ENCODE results near the gene LMBRD2.
A peak's percentile ranks its signal among the peaks of the same experiment; 100 is the strongest.

The LMBRD2 gene

DNA sequence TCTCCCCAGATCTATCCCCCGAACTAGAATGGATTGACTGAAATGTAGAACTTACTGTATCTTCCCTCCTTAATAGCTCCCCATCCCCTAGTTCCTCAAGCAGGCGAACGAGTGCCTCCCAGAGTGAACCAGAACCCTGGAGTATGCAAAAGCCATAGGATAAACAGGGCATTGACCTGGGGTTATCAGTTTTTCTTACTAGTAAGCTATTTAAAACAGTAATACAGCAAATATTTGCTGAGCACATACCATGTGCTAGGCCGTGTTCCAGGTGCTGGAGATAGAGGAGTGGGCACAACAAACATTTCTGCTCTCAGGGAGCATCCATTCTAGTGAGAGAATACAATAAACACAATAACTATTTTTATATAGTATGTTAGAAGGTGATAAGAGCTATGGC, 2.0 kb upstream of the LMBRD2 start:
- Histone ChIP-seq H3K36me3 (replicated peaks; ENCODE audit: insufficient read depth, low read length) (no peaks in the 10 kb centered on the region; the same call in 1 of the 2 replicates), H4K20me1 (ENCODE audit: insufficient read depth, low read length) (no peaks in the 10 kb centered on the region), H3K79me2 (ENCODE audit: low read length) (peaks cover 95% of the 10 kb centered on the region), H3K27me3 (replicated peaks; ENCODE audit: insufficient read depth, low read length) (no peaks in the 10 kb centered on the region), H3K4me1 (ENCODE audit: low read length) (peaks cover 11% of the 10 kb centered on the region), H3K9me3 (replicated peaks; ENCODE audit: insufficient read depth, low read length) (no peaks in the 10 kb centered on the region), H3K9me2 (replicated peaks; ENCODE audit: insufficient read depth, low read length) (no peaks in the 10 kb centered on the region), H3K4me3 (ENCODE audit: low read length) (no peak overlapping the region), H3F3A (ENCODE audit: insufficient read depth, low read length) (peaks cover 5% of the 10 kb centered on the region; the same call in 1 of the 2 replicates), H3K9ac (ENCODE audit: low read length) (no peak overlapping the region), H2AFZ (ENCODE audit: low read length) (no peak overlapping the region), H3K4me2 (ENCODE audit: low read depth, low read length) (peak overlapping the region; percentile 88; the same call in 1 of the 2 replicates), H3K27ac (ENCODE audit: low read length) (no peak overlapping the region)
- DNase-seq, result no peak
- TF ChIP-seq, protein P1, sequence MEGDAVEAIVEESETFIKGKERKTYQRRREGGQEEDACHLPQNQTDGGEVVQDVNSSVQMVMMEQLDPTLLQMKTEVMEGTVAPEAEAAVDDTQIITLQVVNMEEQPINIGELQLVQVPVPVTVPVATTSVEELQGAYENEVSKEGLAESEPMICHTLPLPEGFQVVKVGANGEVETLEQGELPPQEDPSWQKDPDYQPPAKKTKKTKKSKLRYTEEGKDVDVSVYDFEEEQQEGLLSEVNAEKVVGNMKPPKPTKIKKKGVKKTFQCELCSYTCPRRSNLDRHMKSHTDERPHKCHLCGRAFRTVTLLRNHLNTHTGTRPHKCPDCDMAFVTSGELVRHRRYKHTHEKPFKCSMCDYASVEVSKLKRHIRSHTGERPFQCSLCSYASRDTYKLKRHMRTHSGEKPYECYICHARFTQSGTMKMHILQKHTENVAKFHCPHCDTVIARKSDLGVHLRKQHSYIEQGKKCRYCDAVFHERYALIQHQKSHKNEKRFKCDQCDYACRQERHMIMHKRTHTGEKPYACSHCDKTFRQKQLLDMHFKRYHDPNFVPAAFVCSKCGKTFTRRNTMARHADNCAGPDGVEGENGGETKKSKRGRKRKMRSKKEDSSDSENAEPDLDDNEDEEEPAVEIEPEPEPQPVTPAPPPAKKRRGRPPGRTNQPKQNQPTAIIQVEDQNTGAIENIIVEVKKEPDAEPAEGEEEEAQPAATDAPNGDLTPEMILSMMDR (IDR thresholded peaks at IDR 0.05; ENCODE audit: low read length), result no peak
- TF ChIP-seq EZH2phosphoT487 (IDR thresholded peaks at IDR 0.05; ENCODE audit: low read length), result no peak
- no peak for TF ChIP-seq EZH2 (optimal IDR thresholded peaks at IDR 0.05; ENCODE audit: low read depth, low read length)

DNA sequence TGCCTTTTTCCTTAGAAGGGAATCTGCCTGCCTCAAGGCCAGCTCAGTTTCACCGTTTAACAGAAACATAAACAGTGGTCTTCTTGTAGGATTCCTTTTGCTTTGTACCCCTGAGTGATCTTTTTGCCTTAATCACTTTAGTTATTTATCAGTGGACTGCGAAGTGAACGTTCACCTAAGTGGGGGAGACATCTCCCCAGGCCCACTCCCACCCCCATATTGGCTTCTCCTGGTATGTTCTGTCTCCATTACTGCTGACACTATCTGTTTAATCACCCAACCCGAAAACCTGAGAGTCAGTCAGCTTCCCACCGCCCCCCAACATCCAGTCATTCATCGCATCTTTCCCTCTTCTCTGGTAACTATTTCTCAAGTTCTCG, 1.6 kb upstream of the LMBRD2 start:
- Histone ChIP-seq H3K27me3 (replicated peaks; ENCODE audit: insufficient read depth, low read length) (no peaks in the 10 kb centered on the region), H3K4me2 (ENCODE audit: low read depth, low read length) (peak overlapping the region; percentile 88; the same call in 1 of the 2 replicates), H2AFZ (ENCODE audit: low read length) (no peak overlapping the region), H3K27ac (ENCODE audit: low read length) (no peak overlapping the region), H3K36me3 (replicated peaks; ENCODE audit: insufficient read depth, low read length) (no peaks in the 10 kb centered on the region), H3K9ac (ENCODE audit: low read length) (no peak overlapping the region), H3K9me3 (replicated peaks; ENCODE audit: insufficient read depth, low read length) (no peaks in the 10 kb centered on the region), H3K4me3 (ENCODE audit: low read length) (peak overlapping the region; percentile 92; the same call in 1 of the 2 replicates), H3F3A (ENCODE audit: insufficient read depth, low read length) (peaks cover 5% of the 10 kb centered on the region; the same call in 1 of the 2 replicates), H3K9me2 (replicated peaks; ENCODE audit: insufficient read depth, low read length) (no peaks in the 10 kb centered on the region), H4K20me1 (ENCODE audit: insufficient read depth, low read length) (no peaks in the 10 kb centered on the region), H3K79me2 (ENCODE audit: low read length) (peaks cover 95% of the 10 kb centered on the region), H3K4me1 (ENCODE audit: low read length) (peaks cover 11% of the 10 kb centered on the region)
- no peak for DNase-seq
- no peak for TF ChIP-seq EZH2phosphoT487 (IDR thresholded peaks at IDR 0.05; ENCODE audit: low read length)

DNA sequence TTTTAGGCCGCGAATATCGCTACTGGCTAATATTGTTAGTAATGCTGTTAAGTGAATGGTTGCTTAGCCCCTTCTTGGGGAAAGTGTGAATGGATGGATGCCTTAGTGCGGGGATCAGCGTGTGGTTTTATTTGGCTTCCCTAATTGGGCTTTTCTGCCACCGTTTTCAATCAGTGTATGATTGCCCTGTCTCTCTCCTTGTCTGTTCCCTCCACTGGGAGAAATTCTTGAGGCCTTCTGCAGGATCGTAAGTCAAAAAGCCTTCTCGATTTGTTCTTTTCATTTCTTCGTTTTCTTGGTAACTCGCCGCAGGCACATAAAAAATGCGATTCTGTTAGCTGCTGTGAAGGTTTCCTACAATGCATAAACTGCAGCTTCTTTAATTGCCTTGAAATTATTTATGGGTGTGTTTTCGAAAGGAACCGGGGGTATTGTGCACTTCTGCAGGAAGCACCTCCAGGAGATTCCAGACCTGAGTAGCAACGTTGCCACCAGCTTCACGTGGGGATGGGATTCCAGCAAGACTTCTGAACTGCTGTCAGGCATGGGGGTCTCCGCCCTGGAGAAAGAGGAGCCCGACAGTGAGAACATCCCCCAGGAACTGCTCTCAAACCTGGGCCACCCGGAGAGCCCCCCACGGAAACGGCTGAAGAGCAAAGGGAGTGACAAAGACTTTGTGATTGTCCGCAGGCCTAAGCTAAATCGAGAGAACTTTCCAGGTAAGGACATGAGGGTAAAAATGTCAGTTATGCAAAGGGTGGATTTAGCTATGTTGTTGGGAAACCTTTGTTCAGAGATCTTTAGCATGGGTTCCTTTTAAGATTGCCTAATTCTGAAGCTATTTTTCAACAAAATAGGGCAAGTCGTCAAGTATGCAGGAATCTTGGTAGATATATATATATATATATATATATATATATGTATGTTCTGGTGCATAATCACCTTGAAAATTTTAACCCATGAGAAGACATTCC, 924 bp upstream of the LMBRD2 start:
- H3K36me3 ChIP-seq (replicated peaks; ENCODE audit: insufficient read depth, low read length), result no peaks in the 10 kb centered on the region
- peaks cover 5% of the 10 kb centered on the region; the same call in 1 of the 2 replicates for H3F3A ChIP-seq (ENCODE audit: insufficient read depth, low read length)
- H3K27ac ChIP-seq (ENCODE audit: low read length), result peak overlapping the region; percentile 17; the same call in 1 of the 2 replicates
- peak overlapping the region; percentile 78 for H3K9ac ChIP-seq (ENCODE audit: low read length)
- H3K4me2 ChIP-seq (ENCODE audit: low read depth, low read length), result peak overlapping the region; percentile 88
- peak overlapping the region; percentile 89 for H2AFZ ChIP-seq (ENCODE audit: low read length)
- no peaks in the 10 kb centered on the region for H4K20me1 ChIP-seq (ENCODE audit: insufficient read depth, low read length)
- H3K9me2 ChIP-seq (replicated peaks; ENCODE audit: insufficient read depth, low read length), result no peaks in the 10 kb centered on the region
- H3K27me3 ChIP-seq (replicated peaks; ENCODE audit: insufficient read depth, low read length), result no peaks in the 10 kb centered on the region
- H3K4me1 ChIP-seq (ENCODE audit: low read length), result peaks cover 11% of the 10 kb centered on the region
- TF ChIP-seq, protein P1 (IDR thresholded peaks at IDR 0.05; ENCODE audit: low read length), result no peak
- TF ChIP-seq EZH2phosphoT487 (IDR thresholded peaks at IDR 0.05; ENCODE audit: low read length) (no peak), EZH2 (optimal IDR thresholded peaks at IDR 0.05; ENCODE audit: low read depth, low read length) (no peak)
- no peaks in the 10 kb centered on the region for H3K9me3 ChIP-seq (replicated peaks; ENCODE audit: insufficient read depth, low read length)
- peak overlapping the region; percentile 92 for H3K4me3 ChIP-seq (ENCODE audit: low read length)
- peak; percentile 21 for DNase-seq
- peaks cover 95% of the 10 kb centered on the region for H3K79me2 ChIP-seq (ENCODE audit: low read length)
